ENCODE results near the gene SMYD3. TPM values are rescaled to one million over a fixed set of nuclear protein-coding genes. Genes with fewer than 3 reads are reported as not detected.
A peak's percentile ranks its signal among the peaks of the same experiment; 100 is the strongest.

The SMYD3 gene
- total and polyA plus RNA-seq, 9 of the 15 experiments (the other 6 are each of a cell fraction or from before 2014, with no cell fraction given) = 128 to 440 (median 197) TPM

- ATAC-seq (no peak), FAIRE-seq (no peak), DNase-seq (ENCODE audit: extremely low read depth in 1 of 4, low spot score in 3 of 4) (peak in 3 of 4 experiments; percentile 27 to 37 (median 30))
- peaks cover 0 to 46% of the 10 kb centered on the region in 2 experiments; a peak in 3 of 5 replicates for H3K4me1 ChIP-seq (replicated peaks in 1 of 2; ENCODE audit: control insufficient read depth in 2 of 2, insufficient read depth in 2 of 2, low read length in 2 of 2)
- in situ Hi-C loops (cut with MboI) (no loop called here), intact Hi-C loops (cut with micrococcal nuclease) (no loop called here)
- ChIA-PET POLR2A (interaction anchor here (1.1 to 2.9 kb wide), 7 partner anchors 10 to 30 kb away, joined by 3 to 15 read pairs (median 5); no protein-coding TSS in a partner anchor), CTCF (ENCODE audit: low intra/inter-chr PET ratio) (no interaction called here)
- H3K36me3 ChIP-seq (ENCODE audit: control insufficient read depth, insufficient read depth, low read length) = no peaks in the 10 kb centered on the region; the same call in 2 of the 3 replicates
- no peak overlapping the region; the same call in 1 of the 2 replicates for H3K4me2 ChIP-seq (ENCODE audit: insufficient read depth, low read length)
- H3K27ac ChIP-seq (ENCODE audit: extremely low read depth, low read depth, low read length) = peak overlapping the region; percentile 16; the same call in 1 of the 3 replicates
- no TSS peak for BruUV-seq (replicated peaks)
- H2AFZ ChIP-seq (ENCODE audit: low read depth, low read length) = no peak overlapping the region
- WGBS (ENCODE audit: insufficient coverage, low coverage, missing lambda C conversion rate) = 4% methylated on average over 2 of the region's 2 CpGs
- H4K20me1 ChIP-seq (replicated peaks; ENCODE audit: control insufficient read depth, insufficient read depth, low read length) = no peaks in the 10 kb centered on the region
- no peaks in the 10 kb centered on the region for H3K9me3 ChIP-seq (replicated peaks; ENCODE audit: control insufficient read depth, insufficient read depth, low read depth, low read length)
- no peak overlapping the region for H3K4me3 ChIP-seq
- H3K27me3 ChIP-seq (ENCODE audit: control insufficient read depth in 2 of 2, insufficient read depth in 2 of 2, low read length in 2 of 2) = no peaks in the 10 kb centered on the region
- H3K9ac ChIP-seq (ENCODE audit: insufficient read depth in 1 of 2, low read depth in 2 of 2, low read length in 2 of 2) = no peak overlapping the region
- H3K9me1 ChIP-seq (ENCODE audit: control insufficient read depth, insufficient read depth, low read length) = no peaks in the 10 kb centered on the region
- peaks cover 16% of the 10 kb centered on the region; the same call in 1 of the 3 replicates for H3K79me2 ChIP-seq (ENCODE audit: control insufficient read depth, insufficient read depth, low read length)
- TF ChIP-seq GATA2 (CRISPR knock-in tag; IDR thresholded peaks at IDR 0.05) (peak; percentile 46; the same call in 1 of the 2 replicates), ESRRB (CRISPR knock-in tag; IDR thresholded peaks at IDR 0.05; ENCODE audit: borderline replicate concordance) (no peak), SRSF9 (IDR thresholded peaks at IDR 0.05; ENCODE audit: borderline replicate concordance, low read depth, low read length) (no peak), AFF4 (CRISPR knock-in tag; IDR thresholded peaks at IDR 0.05) (no peak), MAFF (IDR thresholded peaks at IDR 0.05; ENCODE audit: low read length) (peak; percentile 46; the same call in 1 of the 2 replicates), ZNF77 (CRISPR knock-in tag; IDR thresholded peaks at IDR 0.05) (no peak), ZKSCAN8 (CRISPR knock-in tag; IDR thresholded peaks at IDR 0.05) (no peak), CHCHD3 (CRISPR knock-in tag; IDR thresholded peaks at IDR 0.05) (no peak), MAFG (tag; conservative IDR thresholded peaks at IDR 0.05) (peak; percentile 69), NFRKB (IDR thresholded peaks at IDR 0.05; ENCODE audit: low read depth) (no peak), BHLHE40 (IDR thresholded peaks at IDR 0.05; ENCODE audit: low read length) (no peak), PTBP1 (IDR thresholded peaks at IDR 0.05; ENCODE audit: low read depth, low read length) (no peak), ASH1L (IDR thresholded peaks at IDR 0.05; ENCODE audit: borderline replicate concordance, low read depth, partially characterized antibody) (no peak), SRF (CRISPR knock-in tag; IDR thresholded peaks at IDR 0.05) (no peak), CEBPG (CRISPR knock-in tag; IDR thresholded peaks at IDR 0.05) (no peak), CEBPG (tag; conservative IDR thresholded peaks at IDR 0.05 in 1 of 2, IDR thresholded peaks at IDR 0.05 in 1 of 2) (peak; percentile 70 to 75), ATF7 (IDR thresholded peaks at IDR 0.05) (0 out of 2 replicates have a peak, but pooled peaks have one; percentile 67)
- TF ChIP-seq, protein P1, sequence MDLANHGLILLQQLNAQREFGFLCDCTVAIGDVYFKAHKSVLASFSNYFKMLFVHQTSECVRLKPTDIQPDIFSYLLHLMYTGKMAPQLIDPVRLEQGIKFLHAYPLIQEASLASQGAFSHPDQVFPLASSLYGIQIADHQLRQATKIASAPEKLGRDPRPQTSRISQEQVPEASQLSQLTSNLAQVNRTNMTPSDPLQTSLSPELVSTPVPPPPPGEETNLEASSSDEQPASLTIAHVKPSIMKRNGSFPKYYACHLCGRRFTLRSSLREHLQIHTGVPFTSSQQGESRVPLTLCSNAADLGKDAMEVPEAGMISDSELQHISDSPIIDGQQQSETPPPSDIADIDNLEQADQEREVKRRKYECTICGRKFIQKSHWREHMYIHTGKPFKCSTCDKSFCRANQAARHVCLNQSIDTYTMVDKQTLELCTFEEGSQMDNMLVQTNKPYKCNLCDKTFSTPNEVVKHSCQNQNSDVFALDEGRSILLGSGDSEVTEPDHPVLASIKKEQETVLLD (IDR thresholded peaks at IDR 0.05) = peak; percentile 77
These were observed 367.3 kb downstream of the SMYD3 start for GRCh38 chr1:246139745-246140182.

Data from K562 (cell line).